C4-2B (cell line): ENCODE data around the gene PGBD5.

Source experiments
- H3K27ac ChIP-seq: fragments of 450-650 bp; 2 replicates; pipeline ENCODE4 v1.5.1; 2017
- CTCF ChIP-seq: fragments of 450-650 bp; conservative IDR thresholded peaks from 2 replicates; pipeline ENCODE4 v1.5.1; 2017; ENCODE audit warnings: mild to moderate bottlenecking
- ZFX ChIP-seq: fragments of 450-650 bp; IDR thresholded peaks from 2 replicates; pipeline ENCODE4 v1.6.1; 2017

Gene PGBD5

GRCh38 chr1:230281556-230281955 lies 144.6 kb downstream of the PGBD5 start:
- H3K27ac ChIP-seq: no peak overlapping the region
- no peak for TF ChIP-seq ZFX
- no peak for TF ChIP-seq CTCF

- no peak overlapping the region for H3K27ac ChIP-seq
- TF ChIP-seq CTCF: no peak
- TF ChIP-seq ZFX: no peak
Measured at GRCh38 chr1:230280906-230281413, 145.2 kb downstream of the PGBD5 start.

- no peak overlapping the region for H3K27ac ChIP-seq
Measured at GRCh38 chr1:230280054-230280795, 145.9 kb downstream of the PGBD5 start.

GRCh38 chr1:230279583-230279945 lies 146.6 kb downstream of the PGBD5 start:
- no peak overlapping the region for H3K27ac ChIP-seq

More at GRCh38 chr1:230280054-230280795, 145.9 kb downstream of the PGBD5 start:
- TF ChIP-seq CTCF: no peak
- TF ChIP-seq ZFX: no peak

GRCh38 chr1:230278871-230279582 lies 147.1 kb downstream of the PGBD5 start:
- no peak for TF ChIP-seq ZFX
- no peak for TF ChIP-seq CTCF
- H3K27ac ChIP-seq: no peak overlapping the region

More at GRCh38 chr1:230279583-230279945, 146.6 kb downstream of the PGBD5 start:
- TF ChIP-seq CTCF (no peak), ZFX (no peak)

- no peak overlapping the region for H3K27ac ChIP-seq
- no peak for TF ChIP-seq ZFX
- no peak for TF ChIP-seq CTCF
Measured at GRCh38 chr1:230278376-230278775, 147.8 kb downstream of the PGBD5 start.
